Common myeloid progenitor, CD34-positive (primary cell): ENCODE measurements around the gene ARHGEF7.

Experiments
- CTCF ChIA-PET: fragments of 350-600 bp; sonication (Branson Sonifier 250); formaldehyde crosslinking; loops from one replicate; lab custom pipeline; 2021; ENCODE audit warnings: antibody characterized with exemption; lab: Charles Lee
- POLR2A ChIA-PET: fragments of 350-600 bp; sonication (Branson Sonifier 250); formaldehyde crosslinking; loops from one replicate; lab custom pipeline; 2021; ENCODE audit warnings: antibody characterized with exemption; lab: Charles Lee
- DNase-seq, 3 donors: peaks; one replicate each; pipeline versions ENCODE4 v3.0.0 to v3.0.0-alpha.2; 2013
- H3K27ac ChIP-seq, 2 experiments: 1 replicate in 1 of 2; 2 replicates in 1 of 2; pipeline ENCODE4 v1.7.0; 2013; ENCODE audit warnings: inconsistent platforms in 2 of 2, low read length in 2 of 2, mild to moderate bottlenecking in 2 of 2, low read depth in 1 of 2, moderate library complexity in 1 of 2; ENCODE audit not compliant: severe bottlenecking in 2 of 2, insufficient read depth in 1 of 2, poor library complexity in 1 of 2
- H3K27me3 ChIP-seq, 5 experiments: replicated peaks in 2 of 5; 1 replicate in 3 of 5; 2 replicates in 2 of 5; pipeline versions ENCODE4 v1.6.1 to v1.7.0; 2013; ENCODE audit warnings: low read length in 4 of 5, mild to moderate bottlenecking in 2 of 5, moderate library complexity in 2 of 5, inconsistent platforms in 1 of 5; ENCODE audit not compliant: insufficient read depth in 5 of 5, control insufficient read depth in 4 of 5
- H3K36me3 ChIP-seq, 4 experiments: 1 replicate in 2 of 4; 2 replicates in 2 of 4; pipeline versions ENCODE4 v1.6.1 to v1.7.0; 2013; ENCODE audit warnings: low read length in 3 of 4, control low read depth in 1 of 4, mild to moderate bottlenecking in 1 of 4; ENCODE audit not compliant: control insufficient read depth in 4 of 4, insufficient read depth in 4 of 4
- H3K4me1 ChIP-seq, 4 experiments: 1 replicate in 3 of 4; 2 replicates in 1 of 4; pipeline versions ENCODE4 v1.6.1 to v1.7.1; 2013; ENCODE audit warnings: low read length in 3 of 4, mild to moderate bottlenecking in 3 of 4, control low read depth in 1 of 4, inconsistent platforms in 1 of 4, moderate library complexity in 1 of 4; ENCODE audit not compliant: control insufficient read depth in 4 of 4, insufficient read depth in 4 of 4; ENCODE audit errors: control extremely low read depth in 1 of 4
- H3K4me3 ChIP-seq, 7 experiments: 1 replicate in 4 of 7; 2 replicates in 3 of 7; pipeline versions ENCODE4 v1.5.1 to v1.7.0; 2013; ENCODE audit warnings: mild to moderate bottlenecking in 7 of 7, low read length in 6 of 7, moderate library complexity in 6 of 7, inconsistent platforms in 2 of 7, low read depth in 2 of 7, control low read depth in 1 of 7; ENCODE audit not compliant: insufficient read depth in 4 of 7, control insufficient read depth in 1 of 7; ENCODE audit errors: extremely low read depth in 1 of 7
- H3K9me3 ChIP-seq, 5 experiments: 1 replicate in 4 of 5; 2 replicates in 1 of 5; pipeline versions ENCODE4 v1.6.1 to v1.7.1; 2013; ENCODE audit warnings: low read length in 4 of 5, mild to moderate bottlenecking in 2 of 5, inconsistent platforms in 1 of 5, low read depth in 1 of 5, moderate library complexity in 1 of 5; ENCODE audit not compliant: control insufficient read depth in 4 of 5, insufficient read depth in 2 of 5; ENCODE audit errors: control extremely low read depth in 1 of 5
- WGBS: methylation state at CpG from one replicate; pipeline ENCODE4 v1.1.5; 2013; ENCODE audit not compliant: insufficient coverage; 5-methylcytosine and 5-hydroxymethylcytosine counted together

Gene ARHGEF7

DNA sequence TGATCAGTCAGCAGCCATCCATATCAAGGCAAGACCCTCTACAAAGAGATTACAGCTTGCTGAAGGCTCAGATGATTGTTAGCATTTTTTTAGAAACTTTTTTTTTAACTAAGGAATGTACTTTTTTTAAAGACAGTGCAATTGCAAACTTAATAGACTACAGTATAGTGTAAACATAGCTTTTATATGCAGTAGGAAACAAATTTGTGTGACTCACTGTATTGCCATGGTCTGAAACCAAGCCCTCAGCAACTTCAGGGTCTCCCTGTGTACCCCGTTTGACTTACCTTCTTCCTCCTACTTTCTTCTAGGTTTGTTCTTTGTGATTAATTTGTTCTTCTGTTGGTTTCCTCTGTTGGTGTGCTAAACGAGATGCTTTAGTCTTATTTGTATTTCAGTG, 112.3 kb downstream of the ARHGEF7 start:
- CTCF ChIA-PET = interaction anchor here (4.6 kb wide), 1 partner anchor 159 kb away, joined by 24 read pairs; no protein-coding TSS in a partner anchor
- no peaks in the 10 kb centered on the region for H3K27me3 ChIP-seq
- peaks cover 15 to 42% (median 31%) of the 10 kb centered on the region in 4 experiments for H3K36me3 ChIP-seq
- no peak overlapping the region for H3K27ac ChIP-seq
- no peak for DNase-seq
- 100% methylated on average over 1 of the region's 2 CpGs for WGBS
- no peak overlapping the region for H3K4me3 ChIP-seq
- POLR2A ChIA-PET = no interaction called here
- peaks cover 0 to 21% (median 2%) of the 10 kb centered on the region in 5 experiments for H3K9me3 ChIP-seq
- H3K4me1 ChIP-seq = no peaks in the 10 kb centered on the region

DNA sequence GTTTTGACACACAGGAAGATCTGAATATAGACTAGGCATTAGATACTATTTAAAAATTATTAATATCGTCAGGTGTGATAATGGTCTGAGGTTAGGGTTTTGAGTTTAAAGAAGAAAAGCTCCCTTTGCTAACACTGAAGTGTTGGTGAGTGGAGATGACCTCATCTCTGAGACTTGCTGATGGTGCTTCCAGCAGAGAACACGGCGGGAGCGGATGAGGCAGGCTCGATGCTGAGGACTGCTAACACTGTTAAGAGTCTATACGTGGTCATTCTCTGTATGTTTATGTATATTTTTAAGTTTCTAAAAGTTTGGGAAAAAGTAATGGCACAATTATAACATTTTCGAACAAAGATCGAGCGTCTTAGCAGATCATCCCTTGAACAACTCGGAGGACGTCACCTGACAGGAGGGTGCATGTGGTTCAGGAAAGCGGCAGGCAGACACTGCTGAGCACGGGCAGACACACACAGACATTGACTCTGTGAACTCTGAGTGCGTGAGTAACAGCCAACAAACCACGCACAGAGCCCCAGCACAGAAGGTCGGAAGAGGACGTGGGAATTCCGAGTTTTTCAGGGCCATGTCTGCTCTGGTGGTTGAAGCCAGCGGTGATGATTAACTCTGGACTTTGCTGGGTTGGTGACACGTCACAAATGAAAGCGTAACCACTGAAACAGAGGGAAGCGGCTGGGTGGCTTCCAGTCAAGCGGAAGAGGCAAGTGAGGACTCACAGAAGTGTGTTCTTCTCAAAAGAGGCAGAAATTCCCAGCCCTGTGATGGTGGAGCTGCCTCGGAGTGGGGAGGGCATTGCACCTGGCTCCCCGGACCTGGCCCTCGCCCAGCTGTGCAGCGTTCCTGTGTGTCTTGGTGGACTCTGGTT, 113.4 kb downstream of the ARHGEF7 start:
- ChIA-PET POLR2A (no interaction called here), CTCF (interaction anchor here (4.6 kb wide), 1 partner anchor 160 kb away, joined by 24 read pairs; no protein-coding TSS in a partner anchor)
- H3K27ac ChIP-seq = no peak overlapping the region
- DNase-seq = no peak
- no peak overlapping the region for H3K4me3 ChIP-seq
- no peaks in the 10 kb centered on the region for H3K4me1 ChIP-seq
- H3K9me3 ChIP-seq = peaks cover 0 to 32% (median 4%) of the 10 kb centered on the region in 5 experiments
- 94% methylated on average over 26 of the region's 27 CpGs for WGBS
- no peaks in the 10 kb centered on the region for H3K27me3 ChIP-seq
- H3K36me3 ChIP-seq = peaks cover 18 to 53% (median 36%) of the 10 kb centered on the region in 4 experiments

DNA sequence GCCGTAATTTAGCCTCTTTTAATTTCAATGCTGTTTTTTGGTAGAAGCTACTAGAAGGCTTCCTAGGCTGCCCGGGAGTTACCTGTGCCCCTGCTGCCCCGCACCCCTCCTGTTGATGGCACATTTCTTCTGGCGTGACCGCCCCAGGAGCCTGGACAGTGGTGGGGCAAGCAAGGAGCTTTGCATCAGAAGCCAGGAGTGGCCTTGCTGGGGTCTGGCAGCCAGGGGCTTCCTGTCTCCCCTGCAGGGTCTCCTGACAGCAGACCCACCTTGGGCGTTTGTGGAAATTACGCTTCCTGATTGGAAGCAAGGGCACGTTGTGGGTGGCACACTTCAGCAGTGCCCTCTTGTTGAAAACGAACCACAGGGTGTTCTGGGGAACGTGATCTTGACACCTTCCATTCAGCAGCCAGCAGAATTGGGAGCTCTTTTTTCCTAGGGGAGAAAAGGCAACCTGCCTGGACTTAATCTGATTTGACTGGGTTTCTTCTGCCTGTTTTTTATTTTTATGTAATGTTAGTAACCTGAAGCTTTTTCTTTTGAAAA, 115.3 kb downstream of the ARHGEF7 start:
- no peaks in the 10 kb centered on the region for H3K4me1 ChIP-seq
- CTCF ChIA-PET = interaction anchor here (0.9 to 1.2 kb wide), 2 partner anchors 19 to 163 kb away, joined by 3 read pairs; no protein-coding TSS in a partner anchor
- WGBS = over 99% methylated on average over 10 of the region's 10 CpGs
- H3K27ac ChIP-seq = no peak overlapping the region
- DNase-seq = no peak
- H3K4me3 ChIP-seq = no peak overlapping the region
- H3K36me3 ChIP-seq = peaks cover 20 to 73% (median 48%) of the 10 kb centered on the region in 4 experiments
- H3K9me3 ChIP-seq = peaks cover 0 to 51% (median 14%) of the 10 kb centered on the region in 5 experiments
- POLR2A ChIA-PET = no interaction called here
- no peaks in the 10 kb centered on the region for H3K27me3 ChIP-seq

DNA sequence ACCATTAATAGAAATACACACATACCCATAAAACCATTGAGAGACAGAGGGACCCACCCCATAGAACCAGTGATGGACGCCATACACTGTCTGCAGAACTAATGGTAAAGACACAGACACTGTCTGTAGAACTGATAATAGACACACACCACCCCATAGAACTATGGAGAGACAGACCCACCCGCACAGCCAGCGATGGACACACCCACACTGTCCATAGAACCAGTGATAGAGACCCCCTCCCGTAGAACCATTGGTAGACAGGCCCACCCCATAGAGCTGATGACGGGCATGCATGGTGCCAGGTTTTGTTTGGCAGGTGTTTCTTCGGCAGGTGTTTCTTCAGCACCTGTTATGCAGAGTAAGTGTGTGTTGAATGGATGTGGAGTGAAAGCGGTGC, 117.1 kb downstream of the ARHGEF7 start:
- DNase-seq = no peak
- POLR2A ChIA-PET = no interaction called here
- Histone ChIP-seq H3K27ac (no peak overlapping the region), H3K9me3 (peaks cover 0 to 67% (median 20%) of the 10 kb centered on the region in 5 experiments), H3K4me3 (no peak overlapping the region), H3K36me3 (peaks cover 19 to 82% (median 50%) of the 10 kb centered on the region in 4 experiments), H3K27me3 (no peaks in the 10 kb centered on the region), H3K4me1 (no peaks in the 10 kb centered on the region)
- 95% methylated on average over 4 of the region's 7 CpGs for WGBS
- CTCF ChIA-PET = no interaction called here

DNA sequence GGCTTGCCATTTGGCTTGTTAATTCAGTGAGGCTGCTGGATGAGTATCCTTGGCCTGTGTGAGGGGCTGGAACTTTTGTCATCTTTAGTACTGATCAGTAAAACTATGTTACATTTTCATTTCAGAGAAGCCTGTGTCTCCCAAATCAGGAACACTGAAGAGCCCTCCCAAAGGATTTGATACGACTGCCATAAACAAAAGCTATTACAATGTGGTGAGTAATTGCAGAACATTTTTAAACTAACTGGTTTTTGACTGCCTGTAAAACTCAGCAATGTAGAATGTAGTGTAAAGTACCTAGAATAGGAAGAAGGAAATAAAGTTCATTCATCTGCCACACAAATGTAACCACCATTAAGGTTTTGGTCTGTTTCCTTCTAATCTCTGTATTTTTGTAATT, 118.0 kb downstream of the ARHGEF7 start:
- 100% methylated on average over 1 of the region's 1 CpG for WGBS
- POLR2A ChIA-PET = no interaction called here
- no peak for DNase-seq
- H3K36me3 ChIP-seq = peaks cover 17 to 86% (median 50%) of the 10 kb centered on the region in 4 experiments
- no peaks in the 10 kb centered on the region for H3K4me1 ChIP-seq
- H3K9me3 ChIP-seq = peaks cover 0 to 75% (median 23%) of the 10 kb centered on the region in 5 experiments
- H3K27ac ChIP-seq = no peak overlapping the region
- CTCF ChIA-PET = no interaction called here
- H3K4me3 ChIP-seq = no peak overlapping the region
- H3K27me3 ChIP-seq = no peaks in the 10 kb centered on the region

DNA sequence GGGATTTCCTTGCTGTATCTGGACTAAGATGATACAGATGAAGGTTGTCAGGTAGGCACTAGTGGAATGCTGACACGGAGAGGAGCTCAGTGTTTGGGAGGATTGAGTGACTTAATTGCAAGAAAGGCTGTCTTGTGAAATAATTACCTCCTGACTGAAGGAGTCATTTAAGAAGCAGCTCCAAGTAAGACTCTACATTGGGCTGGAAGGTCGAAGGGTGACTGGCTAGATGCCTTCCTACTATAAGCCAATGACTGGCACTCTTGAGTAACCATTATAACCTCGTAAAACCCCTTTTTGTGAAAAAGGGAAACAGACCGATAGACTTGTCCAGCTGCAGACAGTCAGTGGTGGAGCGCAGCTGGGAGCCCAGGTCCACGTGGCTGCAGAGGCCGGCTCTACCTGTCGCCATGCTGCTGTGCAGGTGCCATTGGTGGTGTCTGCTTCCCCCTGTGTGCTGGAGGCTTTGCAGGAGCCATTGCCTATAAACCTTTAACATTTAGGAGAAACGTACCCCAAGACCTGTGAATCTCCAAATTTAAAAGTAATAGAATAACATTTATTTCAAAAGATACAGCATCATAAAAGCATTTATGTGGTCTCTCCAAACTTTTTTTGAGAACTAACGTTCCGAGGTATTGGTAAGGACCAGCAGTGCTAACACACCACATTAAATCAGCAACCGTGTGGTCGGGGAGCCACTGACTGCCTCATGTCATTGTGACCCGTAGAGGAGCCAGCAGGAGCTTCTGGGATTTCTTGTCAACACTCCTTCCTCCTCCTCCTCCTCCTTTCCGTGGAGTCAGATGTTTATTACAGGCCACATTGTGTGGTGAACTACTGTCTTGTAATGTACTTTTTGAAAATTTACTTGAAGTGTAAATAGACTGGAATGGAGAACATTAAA, 124.9 kb downstream of the ARHGEF7 start:
- H3K4me1 ChIP-seq = no peaks in the 10 kb centered on the region
- POLR2A ChIA-PET = no interaction called here
- DNase-seq = no peak
- CTCF ChIA-PET = no interaction called here
- H3K27me3 ChIP-seq = no peaks in the 10 kb centered on the region
- peaks cover 0 to 57% (median 17%) of the 10 kb centered on the region in 5 experiments for H3K9me3 ChIP-seq
- H3K4me3 ChIP-seq = no peak overlapping the region
- 90% methylated on average over 12 of the region's 15 CpGs for WGBS
- no peak overlapping the region for H3K27ac ChIP-seq
- peaks cover 9 to 88% (median 47%) of the 10 kb centered on the region in 4 experiments for H3K36me3 ChIP-seq
